Fibroblast of villous mesenchyme (primary cell): ENCODE results near the gene ADRM1. TPM values are rescaled to one million over a fixed set of nuclear protein-coding genes. Genes with fewer than 3 reads are reported as not detected.

Experiments
- DNase-seq: peaks from one replicate; pipeline ENCODE4 v3.0.0-alpha.2; 2010; ENCODE audit warnings: low read depth
- H3K4me3 ChIP-seq: 2 replicates; pipeline ENCODE4 v1.5.1; 2011; ENCODE audit warnings: low read depth, mild to moderate bottlenecking, low read length
- total RNA-seq: library from RNA; depleted of rRNA; stranded (reverse); fragments of >200 nt; gene quantifications from 2 replicates; pipeline ENCODE4 v1.2.3, GENCODE V29; 2012
- TF ChIP-seq, protein P1 (sequence below): IDR thresholded peaks from 2 replicates; pipeline ENCODE4 v1.5.1; 2012; ENCODE audit warnings: low read depth, mild to moderate bottlenecking, low read length; ENCODE audit not compliant: insufficient read depth

ADRM1 gene
- total RNA-seq, 1 donor = 111 TPM

DNA sequence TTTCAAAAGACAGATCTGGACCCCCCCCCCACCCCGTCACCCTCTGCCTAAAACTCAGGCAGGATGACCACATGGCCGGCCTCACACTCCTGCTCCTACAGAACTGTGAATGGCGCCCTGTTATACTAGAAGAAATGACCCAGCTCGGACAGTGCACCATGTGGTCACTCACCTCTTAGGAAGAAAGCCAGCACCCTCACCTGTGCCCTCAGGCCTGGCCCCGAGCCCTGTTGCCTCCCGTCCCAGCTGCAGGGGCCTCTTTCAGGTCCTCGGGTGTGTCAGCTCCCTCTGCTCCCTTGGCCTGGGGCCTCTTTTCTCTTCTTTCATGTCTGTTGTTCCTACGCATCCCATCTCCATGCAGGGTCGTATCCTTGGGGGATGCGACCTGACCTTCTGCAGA is 40.7 kb upstream of the ADRM1 start:
- H3K4me3 ChIP-seq = no peak overlapping the region
- TF ChIP-seq, protein P1, sequence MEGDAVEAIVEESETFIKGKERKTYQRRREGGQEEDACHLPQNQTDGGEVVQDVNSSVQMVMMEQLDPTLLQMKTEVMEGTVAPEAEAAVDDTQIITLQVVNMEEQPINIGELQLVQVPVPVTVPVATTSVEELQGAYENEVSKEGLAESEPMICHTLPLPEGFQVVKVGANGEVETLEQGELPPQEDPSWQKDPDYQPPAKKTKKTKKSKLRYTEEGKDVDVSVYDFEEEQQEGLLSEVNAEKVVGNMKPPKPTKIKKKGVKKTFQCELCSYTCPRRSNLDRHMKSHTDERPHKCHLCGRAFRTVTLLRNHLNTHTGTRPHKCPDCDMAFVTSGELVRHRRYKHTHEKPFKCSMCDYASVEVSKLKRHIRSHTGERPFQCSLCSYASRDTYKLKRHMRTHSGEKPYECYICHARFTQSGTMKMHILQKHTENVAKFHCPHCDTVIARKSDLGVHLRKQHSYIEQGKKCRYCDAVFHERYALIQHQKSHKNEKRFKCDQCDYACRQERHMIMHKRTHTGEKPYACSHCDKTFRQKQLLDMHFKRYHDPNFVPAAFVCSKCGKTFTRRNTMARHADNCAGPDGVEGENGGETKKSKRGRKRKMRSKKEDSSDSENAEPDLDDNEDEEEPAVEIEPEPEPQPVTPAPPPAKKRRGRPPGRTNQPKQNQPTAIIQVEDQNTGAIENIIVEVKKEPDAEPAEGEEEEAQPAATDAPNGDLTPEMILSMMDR = no peak
- DNase-seq = no peak

DNA sequence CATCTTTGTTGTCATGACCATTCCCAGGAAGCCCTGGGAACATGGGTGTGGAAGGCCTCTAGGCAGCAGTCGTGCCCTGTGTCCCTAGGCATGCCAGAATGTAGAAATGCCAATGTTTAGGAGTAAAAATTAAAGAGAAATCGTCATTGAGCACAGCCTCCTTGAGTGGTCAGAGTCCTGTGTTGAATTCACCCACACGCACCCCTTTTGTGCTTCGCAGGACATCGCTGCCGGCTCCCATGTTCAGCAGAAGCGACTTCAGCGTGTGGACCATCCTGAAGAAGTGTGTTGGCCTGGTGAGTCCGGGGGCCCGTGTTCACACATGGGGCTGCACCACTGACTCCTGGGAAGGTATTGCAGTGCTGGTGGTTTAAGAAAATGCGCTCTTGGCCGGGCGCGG is 39.4 kb upstream of the ADRM1 start:
- TF ChIP-seq, protein P1 = no peak
- H3K4me3 ChIP-seq = no peak overlapping the region
- no peak for DNase-seq

DNA sequence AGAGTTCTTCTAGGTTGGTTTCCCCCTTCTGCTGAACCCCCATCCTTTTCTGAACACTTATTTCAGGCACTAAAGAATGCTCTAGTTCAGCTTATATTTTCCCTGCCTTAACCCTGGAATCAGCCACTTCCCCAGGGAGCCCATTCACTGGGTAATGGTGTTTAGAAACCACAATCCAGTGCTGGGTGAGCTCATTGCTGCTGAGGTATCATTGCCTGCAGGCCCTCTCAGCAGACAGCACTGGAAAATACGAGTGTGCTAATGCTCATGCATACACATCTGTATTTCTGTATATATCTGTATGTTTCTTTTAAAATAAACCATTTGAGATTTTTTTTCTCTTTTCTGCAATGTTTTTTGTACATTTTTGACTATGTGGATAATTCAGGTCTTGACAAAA is 37.4 kb upstream of the ADRM1 start:
- no peak for DNase-seq
- TF ChIP-seq, protein P1 = no peak
- H3K4me3 ChIP-seq = no peak overlapping the region

DNA sequence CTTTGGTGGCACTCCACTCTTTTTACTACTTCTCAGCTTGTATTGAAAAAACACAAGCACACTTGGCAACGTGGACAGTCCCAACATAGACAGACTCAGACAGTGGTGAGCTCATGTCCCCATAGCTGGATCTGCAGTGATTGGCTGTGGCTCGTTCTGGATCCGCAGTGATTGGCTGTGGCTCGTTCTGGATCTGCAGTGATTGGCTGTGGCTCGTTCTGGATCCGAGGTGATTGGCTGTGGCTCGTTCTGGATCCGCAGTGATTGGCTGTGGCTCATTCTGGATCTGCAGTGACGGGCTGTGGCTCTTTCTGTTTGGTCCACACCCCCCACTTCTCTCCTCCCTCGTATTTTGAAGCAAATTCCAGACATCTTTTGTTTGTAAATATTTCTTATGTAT is 36.5 kb upstream of the ADRM1 start:
- no peak for DNase-seq
- no peak overlapping the region for H3K4me3 ChIP-seq
- TF ChIP-seq, protein P1 = no peak

DNA sequence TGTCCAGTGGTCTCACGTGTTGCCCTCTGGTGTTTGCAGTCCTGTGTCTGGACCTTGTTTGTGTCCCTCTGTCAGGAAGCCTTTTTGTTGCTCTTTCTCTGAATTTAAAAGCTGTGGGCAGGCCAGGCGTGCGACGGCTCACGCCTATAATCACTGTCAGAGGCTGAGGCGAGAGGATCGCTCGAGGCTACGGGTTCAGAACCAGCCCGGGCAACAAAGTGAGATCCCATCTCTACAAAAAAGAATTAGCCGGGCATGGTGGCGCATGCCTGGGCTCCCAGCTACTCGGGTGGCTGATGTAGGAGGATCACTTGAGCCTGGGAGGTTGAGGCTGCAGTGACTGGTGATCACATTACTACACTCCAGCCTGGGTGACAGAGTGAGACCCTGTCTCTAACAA is 35.9 kb upstream of the ADRM1 start:
- DNase-seq = no peak
- no peak overlapping the region for H3K4me3 ChIP-seq

DNA sequence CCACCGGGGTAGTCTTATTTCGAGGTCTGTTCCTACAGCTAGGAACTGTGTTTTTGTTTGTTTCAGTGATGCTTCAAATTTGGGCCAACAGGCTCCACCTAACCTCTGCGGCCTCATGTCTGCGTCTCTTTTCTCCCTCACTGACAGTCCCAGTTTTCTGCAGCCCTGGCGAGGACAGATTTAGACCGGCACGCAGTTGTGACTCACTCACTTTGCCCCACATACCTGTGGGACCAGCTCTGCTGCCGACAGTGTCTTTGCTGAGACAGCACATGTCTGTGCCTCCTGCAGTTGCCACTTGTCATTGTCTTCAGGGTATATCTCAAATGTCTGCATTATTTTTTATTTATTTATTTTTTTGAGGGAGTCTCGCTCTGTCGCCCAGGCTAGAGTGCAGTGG is 35.3 kb upstream of the ADRM1 start:
- TF ChIP-seq, protein P1 = no peak
- no peak for DNase-seq
- H3K4me3 ChIP-seq = no peak overlapping the region

More for the DNA sequence above, 35.9 kb upstream of the ADRM1 start:
- TF ChIP-seq, protein P1 = no peak

DNA sequence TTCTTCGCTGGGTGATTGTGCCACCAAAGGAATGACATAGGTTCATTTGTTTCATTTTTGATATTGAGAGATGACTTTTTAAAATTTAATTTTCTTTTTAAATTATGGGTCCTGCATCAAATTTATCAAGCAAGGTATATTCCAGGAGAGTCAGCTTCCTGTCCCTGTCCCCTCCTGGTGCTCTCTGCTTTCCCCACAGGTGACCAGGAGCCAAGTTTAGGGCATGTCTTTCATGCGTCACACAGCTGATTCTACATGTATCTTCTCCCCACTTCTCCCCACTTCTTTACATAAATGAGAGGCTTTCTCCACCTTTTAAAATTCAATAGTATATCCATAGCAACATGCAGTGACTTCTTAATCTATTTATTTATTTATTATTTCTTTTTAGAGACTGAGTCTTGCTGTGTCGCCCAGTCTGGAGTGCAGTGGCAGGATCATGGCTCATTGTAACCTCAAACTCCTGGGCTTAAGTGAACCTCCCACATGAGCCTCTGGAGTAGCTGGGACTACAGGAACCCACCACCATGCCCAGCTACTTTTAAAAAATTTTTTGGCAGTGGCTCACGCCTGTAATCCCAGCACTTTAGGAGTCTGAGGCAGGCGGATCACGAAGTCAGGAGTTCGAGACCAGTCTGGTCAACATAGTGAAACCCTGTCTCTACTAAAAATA is 34.4 kb upstream of the ADRM1 start:
- no peak overlapping the region for H3K4me3 ChIP-seq
- no peak for DNase-seq
- TF ChIP-seq, protein P1 = no peak
